Measurements from ENCODE around the gene LIPG.
"Not testable (repeated sequence)": the region's sequence is repeated elsewhere in the genome, so short reads cannot be mapped to it uniquely, and the experiment has no call there.

LIPG gene

DNA sequence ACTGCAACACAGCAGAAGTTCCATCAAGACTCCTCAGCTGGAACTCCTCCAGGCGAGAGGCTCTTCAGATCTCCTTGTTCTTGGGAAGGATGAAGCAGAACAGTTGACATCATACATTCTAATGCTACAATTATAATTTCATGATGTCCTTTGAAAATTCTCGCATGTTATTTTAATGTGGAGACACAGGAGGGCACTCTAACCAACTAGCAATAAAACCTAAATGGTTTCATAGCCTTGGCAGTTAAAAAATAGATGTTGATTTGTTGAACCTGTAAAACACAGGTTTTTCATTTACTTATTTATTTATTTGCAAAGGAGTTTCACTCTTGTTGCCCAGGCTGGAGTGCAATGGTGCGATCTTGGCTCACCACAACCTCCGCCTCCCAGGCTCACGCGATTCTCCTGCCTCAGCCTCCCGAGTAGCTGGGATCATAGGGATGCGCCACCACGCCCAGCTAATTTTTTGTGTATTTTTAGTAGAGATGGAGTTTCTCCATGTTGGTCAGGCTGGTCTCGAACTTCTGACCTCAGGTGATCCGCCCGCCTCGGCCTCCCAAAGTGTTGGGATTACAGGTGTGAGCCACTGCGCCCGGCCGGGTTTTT lies 2.4 kb upstream of the LIPG start:
- peak; percentile 74 for DNase-seq (ENCODE audit: low read depth)
- H3K4me3 ChIP-seq (replicated peaks; ENCODE audit: low read depth, low read length), result not testable (repeated sequence)
- TF ChIP-seq, protein P1, sequence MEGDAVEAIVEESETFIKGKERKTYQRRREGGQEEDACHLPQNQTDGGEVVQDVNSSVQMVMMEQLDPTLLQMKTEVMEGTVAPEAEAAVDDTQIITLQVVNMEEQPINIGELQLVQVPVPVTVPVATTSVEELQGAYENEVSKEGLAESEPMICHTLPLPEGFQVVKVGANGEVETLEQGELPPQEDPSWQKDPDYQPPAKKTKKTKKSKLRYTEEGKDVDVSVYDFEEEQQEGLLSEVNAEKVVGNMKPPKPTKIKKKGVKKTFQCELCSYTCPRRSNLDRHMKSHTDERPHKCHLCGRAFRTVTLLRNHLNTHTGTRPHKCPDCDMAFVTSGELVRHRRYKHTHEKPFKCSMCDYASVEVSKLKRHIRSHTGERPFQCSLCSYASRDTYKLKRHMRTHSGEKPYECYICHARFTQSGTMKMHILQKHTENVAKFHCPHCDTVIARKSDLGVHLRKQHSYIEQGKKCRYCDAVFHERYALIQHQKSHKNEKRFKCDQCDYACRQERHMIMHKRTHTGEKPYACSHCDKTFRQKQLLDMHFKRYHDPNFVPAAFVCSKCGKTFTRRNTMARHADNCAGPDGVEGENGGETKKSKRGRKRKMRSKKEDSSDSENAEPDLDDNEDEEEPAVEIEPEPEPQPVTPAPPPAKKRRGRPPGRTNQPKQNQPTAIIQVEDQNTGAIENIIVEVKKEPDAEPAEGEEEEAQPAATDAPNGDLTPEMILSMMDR (IDR thresholded peaks at IDR 0.05; ENCODE audit: low read length, missing control alignments), result peak; percentile 60

DNA sequence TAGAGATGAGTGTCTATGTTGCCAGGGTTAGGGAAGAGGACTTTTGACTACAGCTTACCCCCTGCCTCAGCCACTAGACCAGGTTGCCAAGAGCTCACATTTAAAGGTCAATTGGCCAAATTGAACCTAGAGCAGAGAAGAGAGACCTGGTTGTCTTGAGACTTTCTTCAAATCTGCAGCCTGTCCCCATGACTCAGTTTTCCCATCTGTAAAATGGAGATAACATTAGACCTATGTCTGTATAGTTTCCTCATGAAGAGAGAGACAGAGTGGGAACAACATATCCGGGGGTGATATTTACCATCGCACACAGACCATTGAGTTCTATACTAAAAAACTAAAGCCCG lies 1.6 kb upstream of the LIPG start:
- no peak for DNase-seq (ENCODE audit: low read depth)
- peak overlapping the region; percentile 86 for H3K4me3 ChIP-seq (replicated peaks; ENCODE audit: low read depth, low read length)
- TF ChIP-seq, protein P1 (IDR thresholded peaks at IDR 0.05; ENCODE audit: low read length, missing control alignments), result no peak

DNA sequence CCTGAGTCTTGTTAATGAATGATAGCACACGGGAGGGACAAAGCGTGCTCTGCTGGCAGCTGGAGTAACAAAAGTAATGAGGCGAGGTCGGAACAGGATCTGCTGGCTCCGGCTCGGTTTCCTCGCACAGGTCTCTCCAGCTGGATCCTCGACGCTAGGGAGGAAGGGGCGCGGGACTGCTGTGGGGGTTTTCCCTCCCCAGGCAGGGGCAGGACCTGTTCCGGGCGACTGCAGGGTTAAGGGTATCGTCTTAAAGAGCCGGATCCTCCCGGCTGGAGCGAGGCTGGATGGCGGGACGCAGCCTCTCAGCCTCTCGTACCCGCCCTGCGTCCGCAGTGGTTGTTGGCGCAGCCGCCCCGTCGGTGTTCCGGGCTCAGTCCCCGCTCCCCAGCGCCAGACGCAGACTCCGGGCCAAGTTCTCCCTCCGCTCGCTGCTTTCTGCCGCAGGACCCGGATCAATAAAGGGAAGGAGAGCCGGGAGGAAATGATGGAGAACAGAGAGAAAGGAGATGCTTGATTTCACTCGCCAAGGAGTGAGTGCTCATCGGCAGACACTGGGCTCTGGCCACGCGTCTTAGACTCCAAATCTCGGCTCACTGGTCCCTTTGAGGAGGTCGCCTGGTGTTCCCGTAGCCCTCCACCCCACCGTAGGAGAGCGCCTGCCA lies 1.1 kb upstream of the LIPG start:
- no peak for DNase-seq (ENCODE audit: low read depth)
- peak overlapping the region; percentile 86 for H3K4me3 ChIP-seq (replicated peaks; ENCODE audit: low read depth, low read length)
- TF ChIP-seq, protein P1 (IDR thresholded peaks at IDR 0.05; ENCODE audit: low read length, missing control alignments), result no peak

DNA sequence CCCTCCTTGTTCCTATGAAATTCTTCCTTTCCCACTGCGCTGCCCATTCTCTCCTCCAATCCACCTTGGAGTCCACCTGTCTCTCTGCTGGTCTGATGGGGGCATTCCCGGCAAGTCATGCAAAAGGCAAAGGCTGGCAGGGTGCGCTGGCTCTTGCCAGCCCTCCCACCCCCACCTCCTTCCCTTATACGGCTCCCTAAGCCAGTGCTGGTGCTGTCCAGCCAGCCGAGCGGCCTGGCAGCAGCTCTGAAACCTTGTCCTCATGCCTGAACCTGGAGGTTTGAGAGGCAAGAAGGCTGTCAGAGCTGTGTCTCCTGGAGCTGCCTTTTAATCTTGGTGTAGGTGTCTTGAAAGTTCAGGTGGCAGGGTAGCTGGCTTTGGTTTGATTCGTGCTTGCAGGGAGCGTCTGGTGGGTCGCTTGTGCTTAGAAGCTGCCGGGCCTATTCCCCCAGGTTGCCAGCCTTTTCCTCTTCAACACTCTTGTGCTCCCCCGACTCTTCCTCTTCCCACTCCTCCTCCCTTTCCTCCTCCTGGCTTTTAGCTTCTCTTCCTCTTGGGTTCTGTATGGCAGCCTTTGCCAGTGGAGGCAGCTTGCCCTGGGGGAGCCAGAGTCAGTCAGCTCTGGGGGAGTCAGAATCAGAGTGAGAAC lies 748 bp downstream of the LIPG start:
- DNase-seq (ENCODE audit: low read depth), result no peak
- TF ChIP-seq, protein P1 (IDR thresholded peaks at IDR 0.05; ENCODE audit: low read length, missing control alignments), result no peak
- H3K4me3 ChIP-seq (replicated peaks; ENCODE audit: low read depth, low read length), result peak overlapping the region; percentile 86

DNA sequence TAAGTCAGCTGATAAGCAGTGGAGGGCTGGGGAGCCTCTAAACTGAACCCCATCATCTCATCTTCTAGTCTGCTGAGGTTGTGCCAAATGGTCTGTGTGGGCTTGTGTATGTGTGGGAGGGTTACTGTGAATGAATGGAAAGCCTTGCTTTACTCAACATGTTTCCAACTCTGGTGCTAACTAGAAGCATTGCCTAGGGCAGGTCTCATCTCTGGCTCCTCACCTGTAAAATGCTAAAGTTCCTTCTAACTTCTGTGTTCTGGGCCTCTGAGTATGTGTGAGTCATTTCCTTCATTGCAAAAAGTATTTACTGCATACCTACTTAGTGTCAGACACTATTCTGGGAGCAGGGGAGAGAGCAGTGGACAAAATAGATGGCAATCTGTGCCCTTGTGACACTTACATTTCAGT lies 1.3 kb downstream of the LIPG start:
- DNase-seq (ENCODE audit: low read depth), result no peak
- TF ChIP-seq, protein P1 (IDR thresholded peaks at IDR 0.05; ENCODE audit: low read length, missing control alignments), result no peak
- peak overlapping the region; percentile 86 for H3K4me3 ChIP-seq (replicated peaks; ENCODE audit: low read depth, low read length)

DNA sequence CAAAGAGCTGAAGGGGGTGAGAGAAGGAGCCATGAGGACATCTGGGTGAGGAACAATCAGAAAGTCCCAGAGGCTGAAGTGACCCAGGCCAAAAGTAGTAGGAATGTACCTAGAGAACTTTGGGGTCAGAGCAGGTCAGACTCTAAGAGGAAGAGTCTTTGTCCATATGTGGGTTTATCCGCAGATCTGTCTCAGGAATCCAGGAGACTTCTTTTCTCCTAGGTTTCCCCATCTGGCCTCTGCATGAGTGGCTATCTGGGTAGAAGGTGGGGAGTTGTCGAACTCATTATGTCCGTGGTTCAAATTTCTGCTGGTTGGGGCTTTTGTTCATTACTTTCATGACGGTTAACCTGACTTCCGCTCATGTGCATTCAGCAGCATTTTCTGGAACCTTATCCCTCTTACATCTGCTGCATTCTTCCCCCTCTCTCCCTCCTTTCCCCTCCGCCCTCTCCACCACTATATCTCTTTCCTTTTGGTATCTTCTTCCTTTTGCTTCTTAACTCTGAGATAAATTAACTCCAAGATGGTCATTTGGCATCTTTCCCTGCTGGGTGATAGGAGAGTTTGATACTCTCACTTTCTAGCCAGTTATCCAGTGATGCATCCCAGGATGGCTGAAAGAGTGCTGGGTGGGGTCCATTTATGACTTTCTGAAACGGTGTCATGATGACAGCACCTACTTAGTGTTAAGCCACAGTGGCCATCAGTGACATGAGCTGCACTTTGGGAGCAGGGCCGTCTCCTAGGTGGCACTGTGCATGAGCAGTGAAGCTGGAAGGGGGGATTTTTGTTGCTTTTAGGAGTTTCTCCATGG lies 2.1 kb downstream of the LIPG start:
- TF ChIP-seq, protein P1 (IDR thresholded peaks at IDR 0.05; ENCODE audit: low read length, missing control alignments), result no peak
- peak overlapping the region; percentile 86 for H3K4me3 ChIP-seq (replicated peaks; ENCODE audit: low read depth, low read length)
- no peak for DNase-seq (ENCODE audit: low read depth)
